PC-3 (cell line): ENCODE data around the gene PABPN1. TPM values are rescaled to one million over a fixed set of nuclear protein-coding genes. Genes with fewer than 3 reads are reported as not detected.

Experiments used
- ATAC-seq: fragments of 200-7000 bp; cut with Tn5 transposase; 2 replicates; pipeline ENCODE4 v1.9.1; 2020; ENCODE audit warnings: mild to moderate bottlenecking, moderate library complexity
- BruUV-seq: library from RNA; stranded (reverse); fragments of 400-500 nt; replicated peaks from 2 replicates; lab custom pipeline; 2021; lab: Mats Ljungman, UMichigan
- CTCF ChIA-PET: fragments of 300-600 bp; sonication (Branson Sonifier 250); formaldehyde crosslinking; loops from one replicate; lab custom pipeline; 2022; ENCODE audit warnings: antibody characterized with exemption; lab: Charles Lee
- POLR2A ChIA-PET: fragments of 300-600 bp; sonication (Branson Sonifier 250); formaldehyde crosslinking; loops from one replicate; lab custom pipeline; 2022; ENCODE audit warnings: antibody characterized with exemption; ENCODE audit not compliant: unreplicated experiment; lab: Charles Lee
- DNase-seq: peaks from one replicate; pipeline ENCODE4 v3.0.0-alpha.2; 2015
- H2AFZ ChIP-seq: fragments of 300-600 bp; sonication (generic); 2 replicates; pipeline ENCODE4 v1.6.0; 2016; ENCODE audit warnings: antibody characterized with exemption, low read length
- H3F3A ChIP-seq: fragments of 300-600 bp; sonication (generic); one replicate; pipeline ENCODE4 v1.6.0; 2017; ENCODE audit warnings: antibody characterized with exemption, low read length, control low read depth, mild to moderate bottlenecking; ENCODE audit not compliant: unreplicated experiment
- H3K27ac ChIP-seq: fragments of 300-600 bp; sonication (generic); 2 replicates; pipeline ENCODE4 v1.5.1; 2016; ENCODE audit warnings: mild to moderate bottlenecking, low read length
- H3K27me3 ChIP-seq: fragments of 300-600 bp; sonication (generic); 2 replicates; pipeline ENCODE4 v1.6.1; 2016; ENCODE audit warnings: low read length, mixed read lengths
- H3K36me3 ChIP-seq: fragments of 300-600 bp; sonication (generic); 2 replicates; pipeline ENCODE4 v1.6.1; 2016; ENCODE audit warnings: low read depth, mixed run types, low read length, mixed read lengths
- H3K4me1 ChIP-seq: fragments of 300-600 bp; sonication (generic); 2 replicates; pipeline ENCODE4 v1.5.1; 2016; ENCODE audit warnings: low read length; ENCODE audit not compliant: insufficient read depth
- H3K4me2 ChIP-seq: fragments of 300-600 bp; sonication (generic); 2 replicates; pipeline ENCODE4 v1.6.0; 2016; ENCODE audit warnings: low read length
- H3K4me3 ChIP-seq: fragments of 300-600 bp; sonication (generic); 2 replicates; pipeline ENCODE4 v1.5.1; 2016; ENCODE audit warnings: mild to moderate bottlenecking, low read length, mixed read lengths
- H3K79me2 ChIP-seq: fragments of 300-600 bp; sonication (generic); 2 replicates; pipeline ENCODE4 v1.6.1; 2017; ENCODE audit warnings: low read length, mixed read lengths
- H3K9ac ChIP-seq: fragments of 300-600 bp; sonication (generic); 2 replicates; pipeline ENCODE4 v1.6.0; 2016; ENCODE audit warnings: mild to moderate bottlenecking, low read length
- H3K9me2 ChIP-seq: fragments of 300-600 bp; sonication (generic); replicated peaks from 2 replicates; pipeline ENCODE4 v1.6.1; 2016; ENCODE audit warnings: mixed run types, low read length, mixed read lengths
- H3K9me3 ChIP-seq: fragments of 300-600 bp; sonication (generic); 2 replicates; pipeline ENCODE4 v1.6.1; 2016; ENCODE audit warnings: low read length, mixed read lengths
- H4K20me1 ChIP-seq: fragments of 300-600 bp; sonication (generic); 2 replicates; pipeline ENCODE4 v1.6.1; 2016; ENCODE audit warnings: low read length, mixed read lengths
- EZH2 ChIP-seq: fragments of 300-600 bp; sonication (generic); IDR thresholded peaks from one replicate; pipeline ENCODE4 v1.6.1; 2017; ENCODE audit warnings: antibody characterized with exemption, mild to moderate bottlenecking, low read length; ENCODE audit not compliant: unreplicated experiment
- EZH2phosphoT487 ChIP-seq: fragments of 300-600 bp; sonication (generic); IDR thresholded peaks from 2 replicates; pipeline ENCODE4 v1.6.1; 2018; ENCODE audit warnings: mild to moderate bottlenecking, antibody characterized with exemption, low read length, borderline replicate concordance
- intact Hi-C: fragments of 100-400 bp; cut with micrococcal nuclease; formaldehyde crosslinking; loops from 2 replicates; pipeline ENCODE4 v1.9.0; 2023
- total RNA-seq: library from RNA; depleted of rRNA; stranded (reverse); fragments of >200 nt; gene quantifications from 2 replicates; pipeline ENCODE4 v1.2.3, GENCODE V29; 2014
- TF ChIP-seq, protein P1 (sequence below): fragments of 300-600 bp; sonication (generic); conservative IDR thresholded peaks from 2 replicates; pipeline ENCODE4 v1.5.1; 2017; ENCODE audit warnings: antibody characterized with exemption, low read depth, mild to moderate bottlenecking, low read length

The PABPN1 gene
- total RNA-seq, 1 experiment from 2014 or later: 89.1 TPM

DNA sequence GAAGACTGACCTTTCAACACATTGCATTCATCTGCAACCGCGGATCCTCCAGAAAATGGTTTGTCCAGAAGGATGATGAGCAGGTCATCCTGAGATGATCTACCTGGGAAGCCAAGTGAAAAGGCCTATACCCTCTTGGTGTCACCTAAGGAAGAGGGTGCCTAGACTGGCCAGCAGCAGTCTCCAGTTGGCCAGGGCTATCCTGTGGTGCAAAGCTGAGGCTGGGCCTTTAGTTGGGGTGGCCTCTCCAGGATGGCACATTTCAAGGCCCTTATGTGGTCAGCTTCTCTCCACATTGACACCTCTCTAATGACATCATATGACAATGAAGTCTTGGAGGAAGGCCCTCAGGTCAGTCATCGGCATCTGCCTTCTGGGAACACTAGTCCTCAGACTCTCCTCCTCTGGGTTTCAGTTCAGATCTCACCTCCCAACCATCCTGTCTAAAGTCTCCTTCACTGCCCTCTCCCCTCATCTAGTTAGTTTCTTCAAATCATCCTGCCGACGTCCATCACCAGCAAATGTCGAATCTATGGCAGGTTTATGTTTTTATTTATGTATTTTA, 34.7 kb downstream of the PABPN1 start:
- ChIA-PET POLR2A (no interaction called here), CTCF (no interaction called here)
- no peak for DNase-seq
- H3K36me3 ChIP-seq: no peaks in the 10 kb centered on the region
- H3K9me2 ChIP-seq: no peaks in the 10 kb centered on the region
- no peaks in the 10 kb centered on the region for H4K20me1 ChIP-seq
- H3K4me3 ChIP-seq: no peak overlapping the region
- intact Hi-C loops: no loop called here
- no peak overlapping the region for H3K4me2 ChIP-seq
- TF ChIP-seq EZH2: no peak
- no peak for TF ChIP-seq EZH2phosphoT487
- TF ChIP-seq, protein P1, sequence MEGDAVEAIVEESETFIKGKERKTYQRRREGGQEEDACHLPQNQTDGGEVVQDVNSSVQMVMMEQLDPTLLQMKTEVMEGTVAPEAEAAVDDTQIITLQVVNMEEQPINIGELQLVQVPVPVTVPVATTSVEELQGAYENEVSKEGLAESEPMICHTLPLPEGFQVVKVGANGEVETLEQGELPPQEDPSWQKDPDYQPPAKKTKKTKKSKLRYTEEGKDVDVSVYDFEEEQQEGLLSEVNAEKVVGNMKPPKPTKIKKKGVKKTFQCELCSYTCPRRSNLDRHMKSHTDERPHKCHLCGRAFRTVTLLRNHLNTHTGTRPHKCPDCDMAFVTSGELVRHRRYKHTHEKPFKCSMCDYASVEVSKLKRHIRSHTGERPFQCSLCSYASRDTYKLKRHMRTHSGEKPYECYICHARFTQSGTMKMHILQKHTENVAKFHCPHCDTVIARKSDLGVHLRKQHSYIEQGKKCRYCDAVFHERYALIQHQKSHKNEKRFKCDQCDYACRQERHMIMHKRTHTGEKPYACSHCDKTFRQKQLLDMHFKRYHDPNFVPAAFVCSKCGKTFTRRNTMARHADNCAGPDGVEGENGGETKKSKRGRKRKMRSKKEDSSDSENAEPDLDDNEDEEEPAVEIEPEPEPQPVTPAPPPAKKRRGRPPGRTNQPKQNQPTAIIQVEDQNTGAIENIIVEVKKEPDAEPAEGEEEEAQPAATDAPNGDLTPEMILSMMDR: no peak
- H3K27ac ChIP-seq: no peak overlapping the region
- H3K79me2 ChIP-seq: no peaks in the 10 kb centered on the region
- no peaks in the 10 kb centered on the region for H3K9me3 ChIP-seq
- no peaks in the 10 kb centered on the region for H3F3A ChIP-seq
- no peaks in the 10 kb centered on the region for H3K4me1 ChIP-seq
- no peak for ATAC-seq
- H3K9ac ChIP-seq: no peak overlapping the region
- BruUV-seq: no TSS peak
- H3K27me3 ChIP-seq: peaks cover 49% of the 10 kb centered on the region
- H2AFZ ChIP-seq: no peak overlapping the region

DNA sequence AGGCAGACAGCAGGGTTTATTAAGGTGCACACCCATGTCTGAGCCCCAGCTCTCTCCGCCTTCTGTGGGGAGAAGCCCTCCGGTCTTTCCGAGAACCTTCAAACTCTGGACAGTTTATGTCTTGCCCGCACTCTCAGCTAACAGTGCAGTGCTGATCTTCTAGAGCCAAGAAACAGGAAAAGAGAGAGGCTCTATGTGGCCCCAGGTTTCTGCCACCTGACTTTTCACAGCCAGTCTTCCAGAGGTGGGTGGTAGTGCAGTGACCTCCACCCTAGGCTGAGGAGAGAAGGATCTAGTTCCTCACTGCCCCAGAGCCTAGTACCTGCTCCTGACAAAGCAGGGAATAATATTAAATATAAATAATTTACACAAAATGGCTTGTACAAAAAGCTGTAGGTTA, 35.4 kb downstream of the PABPN1 start:
- ATAC-seq: no peak
- ChIA-PET POLR2A (no interaction called here), CTCF (no interaction called here)
- TF ChIP-seq, protein P1: no peak
- no peak for TF ChIP-seq EZH2
- TF ChIP-seq EZH2phosphoT487: no peak
- H2AFZ ChIP-seq: no peak overlapping the region
- no peak overlapping the region for H3K27ac ChIP-seq
- H4K20me1 ChIP-seq: no peaks in the 10 kb centered on the region
- no peak for DNase-seq
- no TSS peak for BruUV-seq
- H3K9me3 ChIP-seq: no peaks in the 10 kb centered on the region
- no peak overlapping the region for H3K4me3 ChIP-seq
- H3K9ac ChIP-seq: no peak overlapping the region
- H3K4me2 ChIP-seq: no peak overlapping the region
- H3K36me3 ChIP-seq: no peaks in the 10 kb centered on the region
- intact Hi-C loops: no loop called here
- no peaks in the 10 kb centered on the region for H3K9me2 ChIP-seq
- no peaks in the 10 kb centered on the region for H3F3A ChIP-seq
- no peaks in the 10 kb centered on the region for H3K4me1 ChIP-seq
- peaks cover 49% of the 10 kb centered on the region for H3K27me3 ChIP-seq
- H3K79me2 ChIP-seq: no peaks in the 10 kb centered on the region

DNA sequence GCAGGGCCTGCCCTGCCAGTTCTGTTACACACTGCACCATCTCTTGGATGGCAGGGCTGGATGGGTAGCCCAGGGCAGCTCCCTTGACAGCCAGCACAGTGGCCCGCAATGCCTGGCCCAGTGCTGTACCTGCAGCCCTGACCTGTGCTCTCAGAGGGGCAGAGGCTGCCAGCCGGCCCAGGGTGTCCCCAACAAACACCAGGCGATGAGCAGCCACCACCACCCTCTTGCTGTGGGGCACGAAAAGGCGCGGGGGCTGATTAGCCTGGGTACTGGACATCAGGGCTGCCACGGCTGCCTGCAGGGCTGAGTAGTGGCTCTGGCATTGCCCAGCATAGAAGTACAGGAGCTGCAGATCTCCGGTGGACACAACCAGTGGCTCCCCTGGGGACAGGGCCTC, 36.0 kb downstream of the PABPN1 start:
- no peaks in the 10 kb centered on the region for H3K36me3 ChIP-seq
- H2AFZ ChIP-seq: no peak overlapping the region
- H4K20me1 ChIP-seq: no peaks in the 10 kb centered on the region
- H3K9me3 ChIP-seq: no peaks in the 10 kb centered on the region
- no peaks in the 10 kb centered on the region for H3K9me2 ChIP-seq
- POLR2A ChIA-PET: no interaction called here
- BruUV-seq: no TSS peak
- ATAC-seq: no peak
- no peak overlapping the region for H3K9ac ChIP-seq
- no peaks in the 10 kb centered on the region for H3K79me2 ChIP-seq
- no peak overlapping the region for H3K27ac ChIP-seq
- intact Hi-C loops: no loop called here
- TF ChIP-seq, protein P1: no peak
- TF ChIP-seq EZH2phosphoT487 (no peak), EZH2 (no peak)
- peaks cover 49% of the 10 kb centered on the region for H3K27me3 ChIP-seq
- no peak overlapping the region for H3K4me2 ChIP-seq
- H3K4me1 ChIP-seq: no peaks in the 10 kb centered on the region
- H3F3A ChIP-seq: no peaks in the 10 kb centered on the region
- CTCF ChIA-PET: no interaction called here
- no peak for DNase-seq
- no peak overlapping the region for H3K4me3 ChIP-seq
